GM13977 (cell line): Measurements from ENCODE around the gene PBX3.

Source experiments
- DNase-seq: peaks from one replicate; pipeline ENCODE4 v3.0.0; 2012; ENCODE audit warnings: low spot score
- in situ Hi-C: fragments of 300-500 bp; cut with MboI; formaldehyde crosslinking; loops from one replicate; pipeline ENCODE4 v1.12.0; 2022; ENCODE audit warnings: low sequenced_read_pairs, low pct_unique_long_range_greater_than_20kb, mixed read lengths, inconsistent platforms; ENCODE audit not compliant: unreplicated experiment
- TF ChIP-seq, protein P1 (sequence below): IDR thresholded peaks from 2 replicates; pipeline ENCODE4 v1.5.1; 2012; ENCODE audit warnings: mild to moderate bottlenecking, control low read depth; ENCODE audit not compliant: insufficient read depth; ENCODE audit errors: extremely low read depth, missing control alignments

The PBX3 gene

DNA sequence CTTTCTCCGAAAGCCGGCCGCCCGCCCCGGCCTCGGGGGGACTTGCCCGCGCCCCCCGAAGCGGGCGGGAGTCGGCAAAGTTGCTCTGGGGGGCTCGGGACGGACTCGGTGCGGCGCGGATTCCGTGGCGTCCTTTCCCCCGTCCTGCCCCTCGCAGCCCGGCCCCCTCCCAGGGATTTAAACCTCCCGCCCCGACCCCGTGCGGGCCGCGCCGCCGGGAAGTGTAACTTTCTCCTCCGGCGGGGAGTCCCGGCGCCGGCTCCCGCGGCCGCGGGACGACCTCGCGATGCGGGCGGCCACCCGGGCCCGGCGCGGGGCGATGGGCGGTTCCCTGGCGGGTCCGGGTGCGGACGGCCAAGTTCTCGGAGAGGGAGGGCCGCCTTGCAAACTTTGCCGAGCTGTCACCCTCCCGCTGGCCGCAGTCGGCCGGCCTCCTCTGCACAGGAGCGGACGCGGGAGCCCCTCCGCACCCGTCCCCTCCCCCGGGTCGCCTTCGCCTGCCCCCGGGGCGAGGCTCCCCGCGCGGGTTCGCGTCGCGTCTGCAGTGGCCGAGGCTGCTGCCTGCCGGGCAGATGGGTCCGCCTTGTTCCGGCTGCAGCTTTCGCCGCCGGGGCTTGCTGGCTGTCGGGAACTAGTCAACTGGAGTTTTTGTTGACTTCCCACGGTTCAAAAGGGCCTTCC, 732 bp downstream of the PBX3 start:
- TF ChIP-seq, protein P1, sequence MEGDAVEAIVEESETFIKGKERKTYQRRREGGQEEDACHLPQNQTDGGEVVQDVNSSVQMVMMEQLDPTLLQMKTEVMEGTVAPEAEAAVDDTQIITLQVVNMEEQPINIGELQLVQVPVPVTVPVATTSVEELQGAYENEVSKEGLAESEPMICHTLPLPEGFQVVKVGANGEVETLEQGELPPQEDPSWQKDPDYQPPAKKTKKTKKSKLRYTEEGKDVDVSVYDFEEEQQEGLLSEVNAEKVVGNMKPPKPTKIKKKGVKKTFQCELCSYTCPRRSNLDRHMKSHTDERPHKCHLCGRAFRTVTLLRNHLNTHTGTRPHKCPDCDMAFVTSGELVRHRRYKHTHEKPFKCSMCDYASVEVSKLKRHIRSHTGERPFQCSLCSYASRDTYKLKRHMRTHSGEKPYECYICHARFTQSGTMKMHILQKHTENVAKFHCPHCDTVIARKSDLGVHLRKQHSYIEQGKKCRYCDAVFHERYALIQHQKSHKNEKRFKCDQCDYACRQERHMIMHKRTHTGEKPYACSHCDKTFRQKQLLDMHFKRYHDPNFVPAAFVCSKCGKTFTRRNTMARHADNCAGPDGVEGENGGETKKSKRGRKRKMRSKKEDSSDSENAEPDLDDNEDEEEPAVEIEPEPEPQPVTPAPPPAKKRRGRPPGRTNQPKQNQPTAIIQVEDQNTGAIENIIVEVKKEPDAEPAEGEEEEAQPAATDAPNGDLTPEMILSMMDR, result no peak
- DNase-seq, result peak; percentile 65
- in situ Hi-C loops, result no loop called here

DNA sequence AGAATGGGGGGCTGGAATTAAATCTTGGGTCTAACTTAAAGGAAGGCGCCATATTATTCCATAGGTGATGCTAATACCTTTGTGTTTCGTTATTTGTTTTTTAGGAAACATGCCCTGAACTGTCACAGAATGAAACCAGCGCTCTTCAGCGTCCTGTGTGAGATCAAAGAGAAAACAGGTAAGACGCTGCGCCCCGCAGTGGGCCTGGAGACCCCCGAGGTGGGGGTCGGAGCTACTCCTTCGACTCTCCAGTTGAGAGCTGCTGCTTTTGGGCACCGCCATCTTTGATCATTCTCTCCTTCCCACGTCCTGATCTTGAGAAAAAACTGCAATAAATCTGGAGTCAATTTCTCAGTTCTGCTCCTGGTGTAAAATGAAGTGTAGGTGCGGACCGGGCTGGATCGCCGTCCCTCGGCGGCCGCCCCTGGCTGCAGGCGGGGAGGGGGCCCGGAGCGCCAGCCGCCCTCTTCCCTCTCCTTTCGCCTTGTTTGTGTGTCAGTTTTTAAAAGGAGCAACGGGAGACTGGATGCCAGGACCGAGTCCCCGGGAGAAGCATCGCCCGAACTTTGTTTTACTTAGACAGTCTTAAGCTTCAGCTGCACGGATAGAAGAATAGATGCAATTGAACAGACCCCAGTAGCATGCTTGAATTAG, 1.4 kb downstream of the PBX3 start:
- in situ Hi-C loops, result no loop called here
- no peak for DNase-seq
- TF ChIP-seq, protein P1, result no peak

DNA sequence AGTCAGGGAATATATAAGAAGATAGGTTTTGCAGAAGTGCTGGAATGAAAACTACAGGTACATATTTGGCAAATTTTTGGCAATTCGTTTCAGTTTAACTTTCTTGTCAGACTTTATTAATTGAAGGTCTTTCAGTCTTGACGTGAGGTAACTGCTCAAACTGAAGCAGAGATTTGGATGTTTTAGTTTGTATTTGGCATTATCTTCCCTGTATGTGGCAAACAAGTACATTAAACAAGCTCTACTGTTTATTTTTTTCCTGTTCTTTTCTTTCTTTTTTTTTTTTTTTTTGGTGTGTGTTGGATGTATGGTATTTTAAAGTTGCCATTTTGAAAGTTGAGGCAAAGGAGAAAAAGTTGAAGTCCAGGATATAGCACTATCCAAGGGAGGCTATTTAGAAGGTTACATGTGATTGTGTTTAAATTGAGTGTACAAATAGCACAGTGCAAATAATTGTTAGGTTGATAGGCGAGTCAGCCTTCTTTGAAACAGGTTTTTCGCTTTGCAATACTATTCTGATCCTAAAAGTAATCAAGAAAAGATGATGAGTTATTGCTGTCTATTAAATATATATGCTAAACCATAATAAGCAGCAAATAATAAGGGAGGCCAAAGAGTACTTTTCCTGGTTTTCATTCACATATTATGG, 2.2 kb downstream of the PBX3 start:
- TF ChIP-seq, protein P1, result no peak

DNA sequence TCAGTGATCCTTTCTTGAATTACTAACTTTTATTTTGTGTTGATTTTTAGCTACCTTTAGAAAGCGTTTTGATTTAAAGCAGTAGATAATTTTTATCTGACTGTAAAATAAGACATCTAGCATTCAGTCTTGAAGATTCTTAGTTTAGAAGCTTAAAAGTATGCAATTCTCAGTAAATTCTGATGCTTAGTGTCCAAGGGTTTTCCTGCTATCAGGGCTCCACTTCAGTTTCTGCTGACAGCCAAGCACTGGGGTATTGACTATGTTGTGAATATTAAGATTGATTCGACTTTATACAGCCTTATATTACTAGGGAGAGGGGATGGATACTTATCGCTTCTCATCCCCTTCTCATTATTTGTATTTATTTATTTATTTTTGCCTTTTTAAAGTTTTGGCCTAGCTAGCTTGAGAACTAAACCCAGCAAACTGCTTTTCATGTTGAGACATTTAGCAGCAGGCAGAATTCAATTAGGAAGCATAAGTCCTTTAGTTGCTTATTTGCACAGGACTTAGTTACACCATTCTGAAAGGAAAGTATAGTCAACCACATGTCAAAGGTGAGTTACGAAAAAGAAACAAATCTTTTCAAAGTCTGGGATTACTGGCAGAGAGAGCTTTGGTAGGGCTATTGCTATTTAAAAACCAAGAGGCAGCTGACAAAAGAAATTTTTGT, 2.9 kb downstream of the PBX3 start:
- TF ChIP-seq, protein P1, result no peak
- DNase-seq, result no peak
- in situ Hi-C loops, result no loop called here

More for the DNA sequence above, 2.2 kb downstream of the PBX3 start:
- in situ Hi-C loops, result no loop called here
- no peak for DNase-seq

GRCh38 chr9:125750627-125751011, 3.4 kb downstream of the PBX3 start:
- in situ Hi-C loops, result no loop called here

More at GRCh38 chr9:125750627-125751011, 3.4 kb downstream of the PBX3 start:
- DNase-seq, result no peak
- TF ChIP-seq, protein P1, result no peak
